ENCODE results near the gene THBS1. TPM values are rescaled to one million over a fixed set of nuclear protein-coding genes. Genes with fewer than 3 reads are reported as not detected.

The THBS1 gene
- total and polyA plus RNA-seq, 8 donors = 126 to 570 (median 178) TPM

- H3K4me1 ChIP-seq = no peaks in the 10 kb centered on the region
- intact Hi-C loops (cut with DNase I) = loop anchor here in 1 of 2 donors (10.0 kb wide), 2 partner anchors 165 to 415 kb away; no protein-coding TSS in a partner anchor
- H3K27me3 ChIP-seq = no peaks in the 10 kb centered on the region
- H3K36me3 ChIP-seq = peaks cover 4 to 95% of the 10 kb centered on the region in 2 donors
- no peak overlapping the region for H3K27ac ChIP-seq
- ATAC-seq (no peak), DNase-seq (no peak)
- no peak overlapping the region for H3K4me3 ChIP-seq
- TF ChIP-seq CTCF (IDR thresholded peaks at IDR 0.05) = no peak
- H3K9me3 ChIP-seq = no peaks in the 10 kb centered on the region
These were observed 8.4 kb downstream of the THBS1 start for GRCh38 chr15:39589193-39589814.

DNA sequence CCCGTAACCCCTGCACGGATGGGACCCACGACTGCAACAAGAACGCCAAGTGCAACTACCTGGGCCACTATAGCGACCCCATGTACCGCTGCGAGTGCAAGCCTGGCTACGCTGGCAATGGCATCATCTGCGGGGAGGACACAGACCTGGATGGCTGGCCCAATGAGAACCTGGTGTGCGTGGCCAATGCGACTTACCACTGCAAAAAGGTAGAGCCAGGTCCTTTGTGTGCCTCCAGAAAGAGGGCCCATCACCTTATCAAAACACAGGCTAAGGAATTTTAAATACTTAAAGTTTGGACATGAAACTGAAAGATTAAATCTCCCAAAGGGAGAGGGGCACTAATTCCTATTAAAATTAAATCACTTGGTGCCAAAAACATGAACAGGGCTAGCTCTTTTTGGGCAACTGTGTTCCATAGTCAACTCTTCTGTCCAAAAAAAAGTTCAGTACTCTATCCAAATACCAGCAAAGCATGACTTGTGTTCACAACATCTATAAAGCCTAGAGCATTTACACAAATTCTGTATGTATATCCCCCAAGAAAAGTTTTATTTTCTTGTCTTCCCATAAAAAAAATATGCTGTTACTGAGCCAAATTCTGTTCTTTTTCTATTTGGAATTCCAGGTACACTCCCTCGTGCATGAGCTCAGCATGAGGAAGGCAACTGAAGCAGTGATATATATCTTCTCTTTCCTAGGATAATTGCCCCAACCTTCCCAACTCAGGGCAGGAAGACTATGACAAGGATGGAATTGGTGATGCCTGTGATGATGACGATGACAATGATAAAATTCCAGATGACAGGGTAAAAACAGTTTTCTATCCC, 9.2 kb downstream of the THBS1 start:
- Histone ChIP-seq H3K27ac (no peak overlapping the region), H3K36me3 (peaks cover 4 to 97% of the 10 kb centered on the region in 2 donors), H3K27me3 (no peaks in the 10 kb centered on the region), H3K9me3 (no peaks in the 10 kb centered on the region), H3K4me1 (no peaks in the 10 kb centered on the region), H3K4me3 (no peak overlapping the region)
- ATAC-seq (no peak), DNase-seq (no peak)
- intact Hi-C loops (cut with DNase I) = loop anchor here in 1 of 2 donors (10.0 kb wide), 2 partner anchors 165 to 415 kb away; no protein-coding TSS in a partner anchor
- TF ChIP-seq CTCF (IDR thresholded peaks at IDR 0.05) = no peak

GRCh38 chr15:39591141-39591895, 10.4 kb downstream of the THBS1 start:
- H3K27me3 ChIP-seq = no peaks in the 10 kb centered on the region
- intact Hi-C loops (cut with DNase I) = no loop called here
- H3K36me3 ChIP-seq = peaks cover 4 to 96% of the 10 kb centered on the region in 2 donors
- TF ChIP-seq CTCF (IDR thresholded peaks at IDR 0.05) = no peak
- no peaks in the 10 kb centered on the region for H3K9me3 ChIP-seq
- no peak for ATAC-seq
- H3K4me1 ChIP-seq = no peaks in the 10 kb centered on the region
- no peak overlapping the region for H3K4me3 ChIP-seq
- no peak for DNase-seq
- no peak overlapping the region for H3K27ac ChIP-seq

DNA sequence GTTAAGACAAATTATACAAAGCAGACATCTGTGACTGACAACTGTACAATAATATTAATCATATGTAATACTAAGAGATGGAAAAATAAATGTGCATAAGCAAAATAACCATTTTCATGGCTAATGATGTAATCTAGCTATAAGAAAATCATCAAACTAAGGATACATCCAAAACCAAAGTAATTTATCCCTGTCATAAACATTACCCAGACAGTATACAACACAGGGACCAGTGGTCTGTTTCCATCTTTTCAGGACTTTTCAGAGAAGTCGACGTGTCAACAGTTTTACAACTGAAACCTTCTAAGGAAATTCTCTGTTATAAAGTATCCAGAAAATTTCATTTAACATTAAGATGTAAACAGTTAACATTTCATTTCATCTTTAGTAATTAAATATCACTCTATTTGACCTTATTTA, 11.0 kb downstream of the THBS1 start:
- H3K4me3 ChIP-seq = no peak overlapping the region
- no peaks in the 10 kb centered on the region for H3K4me1 ChIP-seq
- H3K27ac ChIP-seq = no peak overlapping the region
- intact Hi-C loops (cut with DNase I) = no loop called here
- TF ChIP-seq CTCF (IDR thresholded peaks at IDR 0.05) = no peak
- ATAC-seq (no peak), DNase-seq (no peak)
- H3K27me3 ChIP-seq = no peaks in the 10 kb centered on the region
- peaks cover 4 to 90% of the 10 kb centered on the region in 2 donors for H3K36me3 ChIP-seq
- H3K9me3 ChIP-seq = no peaks in the 10 kb centered on the region

Data from left lung (tissue), 10 donors.